ENCODE results near the gene INPP4B. TPM values are rescaled to one million over a fixed set of nuclear protein-coding genes. Genes with fewer than 3 reads are reported as not detected.

Gene INPP4B
- polyA plus RNA-seq, 1 experiment, result 18.1 TPM

DNA sequence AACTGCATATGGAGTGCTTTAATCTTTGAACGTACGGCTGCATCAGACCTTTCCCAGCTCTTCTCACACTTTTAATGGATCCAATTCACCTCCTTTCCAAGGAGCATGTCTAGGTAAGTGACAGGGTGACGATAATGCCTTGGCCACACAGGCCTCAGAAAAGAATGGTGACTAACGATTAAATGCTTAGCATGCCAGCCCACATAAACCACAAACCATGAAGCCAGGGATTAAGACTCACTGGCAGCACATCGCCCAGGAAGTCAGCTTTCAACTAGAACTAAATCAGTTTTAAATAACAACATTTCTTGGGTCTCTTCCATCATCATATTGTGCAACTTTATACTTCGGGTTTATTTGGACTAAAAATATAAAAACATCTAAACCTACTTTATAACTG is 28.7 kb downstream of the INPP4B start:
- peak; percentile 83 for DNase-seq (ENCODE audit: low read depth)
- POLR2A ChIA-PET, result interaction anchor here (0.7 kb wide), 1 partner anchor 452 kb away, joined by 4 read pairs; no protein-coding TSS in a partner anchor
- H3K4me3 ChIP-seq (ENCODE audit: low read depth, low read length), result no peak overlapping the region

DNA sequence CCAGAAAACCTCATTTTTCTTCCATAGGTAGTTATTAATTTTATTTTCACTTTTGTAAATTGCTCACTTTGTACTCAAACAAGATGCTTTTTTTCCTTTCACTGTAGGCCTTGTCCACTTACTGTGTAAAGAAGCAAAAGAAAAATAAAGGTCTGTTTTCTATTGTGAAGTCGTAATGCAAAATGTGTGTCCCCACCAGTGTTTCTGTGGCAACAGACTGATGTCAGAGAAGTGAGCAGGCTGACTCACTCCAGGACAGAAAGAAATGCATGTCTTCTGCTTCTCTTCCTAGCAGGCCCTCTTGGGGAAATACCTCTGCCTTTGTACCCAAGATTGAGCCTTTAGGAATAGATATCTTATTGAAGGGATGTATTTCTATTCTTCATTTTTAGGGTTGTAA is 30.3 kb downstream of the INPP4B start:
- H3K36me3 ChIP-seq (ENCODE audit: control insufficient read depth, insufficient read depth, low read length), result no peaks in the 10 kb centered on the region
- POLR2A ChIA-PET, result no interaction called here
- peak; percentile 60 for DNase-seq (ENCODE audit: low read depth)

More for the DNA sequence above, 28.7 kb downstream of the INPP4B start:
- TF ChIP-seq, protein P1, sequence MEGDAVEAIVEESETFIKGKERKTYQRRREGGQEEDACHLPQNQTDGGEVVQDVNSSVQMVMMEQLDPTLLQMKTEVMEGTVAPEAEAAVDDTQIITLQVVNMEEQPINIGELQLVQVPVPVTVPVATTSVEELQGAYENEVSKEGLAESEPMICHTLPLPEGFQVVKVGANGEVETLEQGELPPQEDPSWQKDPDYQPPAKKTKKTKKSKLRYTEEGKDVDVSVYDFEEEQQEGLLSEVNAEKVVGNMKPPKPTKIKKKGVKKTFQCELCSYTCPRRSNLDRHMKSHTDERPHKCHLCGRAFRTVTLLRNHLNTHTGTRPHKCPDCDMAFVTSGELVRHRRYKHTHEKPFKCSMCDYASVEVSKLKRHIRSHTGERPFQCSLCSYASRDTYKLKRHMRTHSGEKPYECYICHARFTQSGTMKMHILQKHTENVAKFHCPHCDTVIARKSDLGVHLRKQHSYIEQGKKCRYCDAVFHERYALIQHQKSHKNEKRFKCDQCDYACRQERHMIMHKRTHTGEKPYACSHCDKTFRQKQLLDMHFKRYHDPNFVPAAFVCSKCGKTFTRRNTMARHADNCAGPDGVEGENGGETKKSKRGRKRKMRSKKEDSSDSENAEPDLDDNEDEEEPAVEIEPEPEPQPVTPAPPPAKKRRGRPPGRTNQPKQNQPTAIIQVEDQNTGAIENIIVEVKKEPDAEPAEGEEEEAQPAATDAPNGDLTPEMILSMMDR (IDR thresholded peaks at IDR 0.05; ENCODE audit: insufficient read depth, low read depth, low read length), result no peak
- CTCF ChIA-PET, result interaction anchor here (1.0 kb wide), 1 partner anchor 18 kb away, joined by 3 read pairs; no protein-coding TSS in a partner anchor
- H3K27me3 ChIP-seq (ENCODE audit: control insufficient read depth, insufficient read depth, low read length), result no peaks in the 10 kb centered on the region
- no peaks in the 10 kb centered on the region for H3K36me3 ChIP-seq (ENCODE audit: control insufficient read depth, insufficient read depth, low read length)

DNA sequence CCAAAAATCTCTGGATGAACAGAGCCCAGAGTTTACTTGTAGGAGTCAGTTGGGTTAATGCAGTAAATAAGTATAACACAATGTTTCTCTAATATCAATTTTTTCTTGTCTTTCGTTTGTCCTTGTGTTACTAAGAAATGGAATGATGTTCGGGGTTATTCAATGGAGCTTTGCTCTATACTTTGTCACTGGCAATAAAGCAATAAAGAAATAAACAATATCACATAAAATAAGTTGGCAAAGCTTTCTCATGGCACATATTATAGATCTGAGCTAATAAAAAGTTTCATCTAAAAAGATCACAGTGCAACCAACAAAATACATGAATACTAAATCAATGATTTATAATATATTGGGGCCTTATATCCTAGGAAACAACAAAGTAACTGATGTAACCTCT is 32.7 kb downstream of the INPP4B start:
- ChIA-PET CTCF (interaction anchor here (1.2 kb wide), 1 partner anchor 61 kb away, joined by 3 read pairs; no protein-coding TSS in a partner anchor), POLR2A (no interaction called here)
- H3K4me3 ChIP-seq (ENCODE audit: low read depth, low read length), result no peak overlapping the region
- H3K27me3 ChIP-seq (ENCODE audit: control insufficient read depth, insufficient read depth, low read length), result no peaks in the 10 kb centered on the region
- H3K36me3 ChIP-seq (ENCODE audit: control insufficient read depth, insufficient read depth, low read length), result no peaks in the 10 kb centered on the region
- no peak for DNase-seq (ENCODE audit: low read depth)
- TF ChIP-seq, protein P1 (IDR thresholded peaks at IDR 0.05; ENCODE audit: insufficient read depth, low read depth, low read length), result no peak

More for the DNA sequence above, 30.3 kb downstream of the INPP4B start:
- CTCF ChIA-PET, result no interaction called here
- no peak overlapping the region for H3K4me3 ChIP-seq (ENCODE audit: low read depth, low read length)
- no peaks in the 10 kb centered on the region for H3K27me3 ChIP-seq (ENCODE audit: control insufficient read depth, insufficient read depth, low read length)
- TF ChIP-seq, protein P1 (IDR thresholded peaks at IDR 0.05; ENCODE audit: insufficient read depth, low read depth, low read length), result no peak

- ChIA-PET CTCF (no interaction called here), POLR2A (no interaction called here)
- DNase-seq (ENCODE audit: low read depth), result no peak
- H3K27me3 ChIP-seq (ENCODE audit: control insufficient read depth, insufficient read depth, low read length), result no peaks in the 10 kb centered on the region
- no peak overlapping the region for H3K4me3 ChIP-seq (ENCODE audit: low read depth, low read length)
- TF ChIP-seq, protein P1 (IDR thresholded peaks at IDR 0.05; ENCODE audit: insufficient read depth, low read depth, low read length), result no peak
- no peaks in the 10 kb centered on the region for H3K36me3 ChIP-seq (ENCODE audit: control insufficient read depth, insufficient read depth, low read length)
These were observed 34.0 kb downstream of the INPP4B start for GRCh38 chr4:142812091-142812490.

DNA sequence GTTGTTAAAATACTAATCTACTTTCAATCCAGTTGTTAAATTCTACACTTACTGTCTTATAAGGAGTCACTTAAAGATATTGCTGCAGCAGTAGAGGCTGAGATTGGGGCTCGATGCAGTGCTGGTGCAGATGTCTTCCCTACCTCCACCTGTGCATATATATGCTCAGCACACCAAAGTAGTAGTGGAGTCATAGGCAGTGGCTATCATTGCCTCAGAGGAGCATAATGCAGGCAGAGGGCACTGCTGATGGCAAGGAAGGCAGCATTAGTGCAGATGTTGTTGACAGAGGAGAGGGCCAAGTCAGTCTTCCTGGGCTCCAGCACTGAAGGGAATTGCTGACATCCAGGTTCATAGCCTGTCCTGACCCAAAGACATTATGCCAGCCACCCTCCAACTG is 35.1 kb downstream of the INPP4B start:
- Histone ChIP-seq H3K36me3 (ENCODE audit: control insufficient read depth, insufficient read depth, low read length) (no peaks in the 10 kb centered on the region), H3K27me3 (ENCODE audit: control insufficient read depth, insufficient read depth, low read length) (no peaks in the 10 kb centered on the region), H3K4me3 (ENCODE audit: low read depth, low read length) (no peak overlapping the region)
- CTCF ChIA-PET, result interaction anchor here (0.6 kb wide), 1 partner anchor 19 kb away, joined by 3 read pairs; no protein-coding TSS in a partner anchor
- POLR2A ChIA-PET, result no interaction called here
- TF ChIP-seq, protein P1 (IDR thresholded peaks at IDR 0.05; ENCODE audit: insufficient read depth, low read depth, low read length), result no peak
- no peak for DNase-seq (ENCODE audit: low read depth)
